Measurements from ENCODE around the gene DLGAP1. TPM values are rescaled to one million over a fixed set of nuclear protein-coding genes. Genes with fewer than 3 reads are reported as not detected.

Gene DLGAP1
- total RNA-seq, 2 experiments from 2014 or later: 0.31 to 0.36 TPM

DNA sequence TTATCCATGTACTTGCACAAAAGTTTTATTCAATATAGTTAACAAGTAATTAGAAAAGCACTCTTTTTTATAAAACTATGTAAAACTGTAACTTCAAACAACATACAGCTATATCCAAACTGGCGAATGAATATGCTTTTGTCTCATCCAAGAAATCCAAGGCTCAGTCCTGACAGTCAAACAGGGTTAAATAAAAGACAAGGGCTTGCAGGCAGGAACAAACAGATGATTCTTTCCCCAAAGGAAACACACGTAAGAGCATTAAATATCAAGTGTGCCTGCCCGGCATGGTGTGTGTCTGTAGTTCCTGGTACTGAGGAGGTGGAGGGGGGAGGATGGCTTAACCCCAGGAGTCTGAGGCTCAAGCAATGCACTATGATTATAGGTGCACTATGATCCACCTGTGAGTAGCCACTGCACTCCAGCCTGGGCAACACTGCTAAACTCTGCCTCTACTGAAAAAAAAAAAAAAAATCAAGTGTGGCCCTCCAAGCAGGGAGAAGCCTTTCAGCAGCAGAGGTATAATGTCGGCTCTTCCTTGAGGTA lies 171.3 kb downstream of the DLGAP1 start:
- no peak for ATAC-seq (ENCODE audit: poor library complexity)
- Mint-ChIP-seq H3K9me3 (peaks cover 5% of the 10 kb centered on the region), H3K4me3 (no peak overlapping the region), H3K27ac (no peak overlapping the region), H3K36me3 (ENCODE audit: low read depth) (no peaks in the 10 kb centered on the region), H3K27me3 (no peaks in the 10 kb centered on the region), H3K4me1 (ENCODE audit: low read depth) (no peaks in the 10 kb centered on the region)
- H3K9me3 ChIP-seq (ENCODE audit: control insufficient read depth in 1 of 2, insufficient read depth in 1 of 2, low read length in 2 of 2): no peaks in the 10 kb centered on the region
- no peak overlapping the region for H3K4me3 ChIP-seq (ENCODE audit: low read length)
- intact Hi-C loops (cut with DNase I, micrococcal nuclease): no loop called here
- DNase-seq: no peak
- ChIA-PET POLR2A (no interaction called here), CTCF (no interaction called here)
- H3K27ac ChIP-seq (ENCODE audit: low read depth in 1 of 2, low read length in 2 of 2): no peak overlapping the region
- no peaks in the 10 kb centered on the region for H3K36me3 ChIP-seq (ENCODE audit: insufficient read depth, low read length)
- no peaks in the 10 kb centered on the region for H3K27me3 ChIP-seq (ENCODE audit: control insufficient read depth in 1 of 2, insufficient read depth in 2 of 2, low read length in 2 of 2)
- TF ChIP-seq, protein P1, sequence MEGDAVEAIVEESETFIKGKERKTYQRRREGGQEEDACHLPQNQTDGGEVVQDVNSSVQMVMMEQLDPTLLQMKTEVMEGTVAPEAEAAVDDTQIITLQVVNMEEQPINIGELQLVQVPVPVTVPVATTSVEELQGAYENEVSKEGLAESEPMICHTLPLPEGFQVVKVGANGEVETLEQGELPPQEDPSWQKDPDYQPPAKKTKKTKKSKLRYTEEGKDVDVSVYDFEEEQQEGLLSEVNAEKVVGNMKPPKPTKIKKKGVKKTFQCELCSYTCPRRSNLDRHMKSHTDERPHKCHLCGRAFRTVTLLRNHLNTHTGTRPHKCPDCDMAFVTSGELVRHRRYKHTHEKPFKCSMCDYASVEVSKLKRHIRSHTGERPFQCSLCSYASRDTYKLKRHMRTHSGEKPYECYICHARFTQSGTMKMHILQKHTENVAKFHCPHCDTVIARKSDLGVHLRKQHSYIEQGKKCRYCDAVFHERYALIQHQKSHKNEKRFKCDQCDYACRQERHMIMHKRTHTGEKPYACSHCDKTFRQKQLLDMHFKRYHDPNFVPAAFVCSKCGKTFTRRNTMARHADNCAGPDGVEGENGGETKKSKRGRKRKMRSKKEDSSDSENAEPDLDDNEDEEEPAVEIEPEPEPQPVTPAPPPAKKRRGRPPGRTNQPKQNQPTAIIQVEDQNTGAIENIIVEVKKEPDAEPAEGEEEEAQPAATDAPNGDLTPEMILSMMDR (IDR thresholded peaks at IDR 0.05): no peak
- no peaks in the 10 kb centered on the region for H3K4me1 ChIP-seq (ENCODE audit: insufficient read depth, low read length)

DNA sequence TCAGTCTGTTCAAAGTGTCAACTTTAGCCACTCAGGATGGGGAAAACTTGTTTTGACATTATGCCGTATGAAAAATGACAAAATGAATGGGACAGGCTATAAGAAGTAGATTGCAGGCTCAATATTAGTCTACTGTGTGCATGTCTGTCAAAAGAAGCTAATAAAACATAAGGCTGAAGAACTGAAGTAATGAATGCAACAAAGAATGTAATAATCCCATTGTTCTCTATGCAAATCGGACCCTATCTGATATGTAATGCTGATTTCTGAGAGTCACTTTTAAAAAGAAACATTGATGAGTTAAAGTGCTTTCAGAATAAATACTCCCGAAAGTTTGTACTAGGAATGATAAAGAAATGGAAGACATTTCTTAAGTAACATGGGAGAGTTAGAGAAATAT lies 172.2 kb downstream of the DLGAP1 start:
- Histone ChIP-seq H3K27me3 (ENCODE audit: control insufficient read depth in 1 of 2, insufficient read depth in 2 of 2, low read length in 2 of 2) (no peaks in the 10 kb centered on the region), H3K9me3 (ENCODE audit: control insufficient read depth in 1 of 2, insufficient read depth in 1 of 2, low read length in 2 of 2) (no peaks in the 10 kb centered on the region), H3K4me3 (ENCODE audit: low read length) (no peak overlapping the region), H3K36me3 (ENCODE audit: insufficient read depth, low read length) (no peaks in the 10 kb centered on the region), H3K4me1 (ENCODE audit: insufficient read depth, low read length) (no peaks in the 10 kb centered on the region), H3K27ac (ENCODE audit: low read depth in 1 of 2, low read length in 2 of 2) (no peak overlapping the region)
- DNase-seq (no peak), ATAC-seq (ENCODE audit: poor library complexity) (no peak)
- no peak overlapping the region for H3K4me3 Mint-ChIP-seq
- no peak overlapping the region for H3K27ac Mint-ChIP-seq
- no peaks in the 10 kb centered on the region for H3K36me3 Mint-ChIP-seq (ENCODE audit: low read depth)
- ChIA-PET CTCF (no interaction called here), POLR2A (no interaction called here)
- TF ChIP-seq, protein P1 (IDR thresholded peaks at IDR 0.05): no peak
- no peaks in the 10 kb centered on the region for H3K27me3 Mint-ChIP-seq
- H3K4me1 Mint-ChIP-seq (ENCODE audit: low read depth): no peaks in the 10 kb centered on the region
- H3K9me3 Mint-ChIP-seq: peaks cover 2% of the 10 kb centered on the region
- intact Hi-C loops (cut with DNase I, micrococcal nuclease): no loop called here

GRCh38 chr18:4276953-4277585 lies 178.0 kb downstream of the DLGAP1 start:
- no peaks in the 10 kb centered on the region for H3K4me1 ChIP-seq (ENCODE audit: insufficient read depth, low read length)
- H3K27me3 ChIP-seq (ENCODE audit: control insufficient read depth in 1 of 2, insufficient read depth in 2 of 2, low read length in 2 of 2): no peaks in the 10 kb centered on the region
- H3K27ac Mint-ChIP-seq: no peak overlapping the region
- H3K4me3 ChIP-seq (ENCODE audit: low read length): no peak overlapping the region
- no peaks in the 10 kb centered on the region for H3K27me3 Mint-ChIP-seq
- H3K4me3 Mint-ChIP-seq: no peak overlapping the region
- H3K27ac ChIP-seq (ENCODE audit: low read depth in 1 of 2, low read length in 2 of 2): no peak overlapping the region
- TF ChIP-seq, protein P1 (IDR thresholded peaks at IDR 0.05): no peak
- ATAC-seq (ENCODE audit: poor library complexity) (no peak), DNase-seq (no peak)
- no peaks in the 10 kb centered on the region for H3K36me3 Mint-ChIP-seq (ENCODE audit: low read depth)
- ChIA-PET POLR2A (no interaction called here), CTCF (no interaction called here)
- no peaks in the 10 kb centered on the region for H3K9me3 ChIP-seq (ENCODE audit: control insufficient read depth in 1 of 2, insufficient read depth in 1 of 2, low read length in 2 of 2)
- intact Hi-C loops (cut with DNase I, micrococcal nuclease): no loop called here
- no peaks in the 10 kb centered on the region for H3K9me3 Mint-ChIP-seq
- H3K36me3 ChIP-seq (ENCODE audit: insufficient read depth, low read length): no peaks in the 10 kb centered on the region
- no peaks in the 10 kb centered on the region for H3K4me1 Mint-ChIP-seq (ENCODE audit: low read depth)

All from CD4-positive, alpha-beta T cell (primary cell).